Heart right ventricle (tissue), 16 donors: ENCODE data around the gene SEMA3A. TPM values are rescaled to one million over a fixed set of nuclear protein-coding genes. Genes with fewer than 3 reads are reported as not detected.
A peak's percentile ranks its signal among the peaks of the same experiment; 100 is the strongest.

ENCODE experiments used
- ATAC-seq, 8 donors: fragments of 200-7000 bp; cut with Tn5 transposase; one replicate each; pipeline ENCODE4 v1.9.1; 2020; ENCODE audit warnings: mild to moderate bottlenecking in 8 of 8, moderate library complexity in 8 of 8, moderate number of reproducible peaks in 1 of 8
- DNase-seq, 2 donors: peaks; one replicate each; pipeline ENCODE4 v3.0.0-alpha.2; 2020
- H3K27ac ChIP-seq, 10 donors: fragments of 200-600 bp; sonication (generic) in 2 of 10; one replicate each; pipeline versions ENCODE4 v1.5.0 to v1.8.0; 2020 to 2022; ENCODE audit warnings: mild to moderate bottlenecking in 3 of 10
- H3K27me3 ChIP-seq, 7 donors: fragments of 200-600 bp; one replicate each; pipeline ENCODE4 v1.8.0; 2021 to 2022; ENCODE audit warnings: mild to moderate bottlenecking in 2 of 7
- H3K36me3 ChIP-seq, 9 donors: fragments of 200-600 bp; sonication (generic) in 1 of 9; one replicate each; pipeline versions ENCODE4 v1.5.0 to v1.8.0; 2020 to 2022; ENCODE audit warnings: mild to moderate bottlenecking in 2 of 9
- H3K4me1 ChIP-seq, 9 donors: fragments of 200-600 bp; sonication (generic) in 1 of 9; one replicate each; pipeline versions ENCODE4 v1.5.0 to v1.8.0; 2020 to 2022; ENCODE audit warnings: mild to moderate bottlenecking in 4 of 9
- H3K4me3 ChIP-seq, 10 donors: fragments of 200-600 bp; sonication (generic) in 2 of 10; one replicate each; pipeline versions ENCODE4 v1.5.0 to v1.8.0; 2020 to 2022; ENCODE audit warnings: mild to moderate bottlenecking in 7 of 10, moderate library complexity in 2 of 10
- H3K9me3 ChIP-seq, 11 donors: fragments of 200-600 bp in 10 of 11; sonication (generic) in 2 of 11; one replicate each; pipeline versions ENCODE4 v1.5.0 to v1.8.0; 2013 to 2022; ENCODE audit warnings: mild to moderate bottlenecking in 2 of 11, control low read depth in 1 of 11, moderate library complexity in 1 of 11
- WGBS, 2 donors: extraction: QIAGEN DNeasy Blood & Tissue Kit; methylation state at CpG; one replicate each; pipeline ENCODE4 v1.1.7; 2013; ENCODE audit warnings: inconsistent platforms in 1 of 2; 5-methylcytosine and 5-hydroxymethylcytosine counted together
- intact Hi-C, 10 donors: fragments of 100-400 bp; cut with DNase I; formaldehyde crosslinking; loops; one replicate each; pipeline versions ENCODE4 v1.11.1 to v1.14.2; 2022
- polyA plus RNA-seq, 2 donors: library from polyadenylated mRNA; stranded (reverse); fragments of 200-250 nt; gene quantifications; one replicate each; pipeline ENCODE4 v1.2.3, GENCODE V29; 2013
- total RNA-seq, 10 donors: library from RNA; stranded (reverse); fragmentation: NEBNext Ultra II Directional in 3 of 10; extraction: Animal tissue kit (Norgen Biotek cat#: 25700) in 3 of 10; gene quantifications; one replicate each; pipeline versions ENCODE4 v1.2.1 to v1.2.4, GENCODE V29; 2021 to 2023
- TF ChIP-seq, protein P1 (sequence below), 9 donors: fragments of 200-600 bp; sonication (generic) in 2 of 9; IDR thresholded peaks; one replicate each; pipeline versions ENCODE4 v1.5.0 to v1.8.0; 2021 to 2022; ENCODE audit warnings: antibody characterized with exemption in 9 of 9, mild to moderate bottlenecking in 5 of 9, moderate library complexity in 1 of 9
- donor health status: Arrhythmogenic right ventricular cardiomyopathy.
- donor health status: ischemic (EF 13 %, LVEDD 7.1; RV severe dilation, severe dysfunction).
- donor health status: healthy with polysubstance abuse.
- donor health status: DM: no; HTN: yes; CAD: no.
- donor health status: DM: no; HTN: no; CAD: no.
- donor health status: ischemic (EF 25% LVEDD 6.9; RV normal size, moderate dysfunction).
- donor health status: ischemic (EF 25% LVEDD 5.7; RV mildly dilated, moderate dysfunction).
- donor health status: healthy.
- donor health status: DM: yes; HTN: yes; CAD: no.
- donor health status: Ischemic cardiomyopathy.
- donor health status: ischemic (EF 35%, LVEDD 5.7; RV mildly dilated, moderate dysfunction).
- donor health status: nonischemic (EF 11% LVEDD 7.7; RV severe dilation, severe dysfunction).
- donor health status: DM: yes; HTN: yes; CAD: no.
- donor health status: PGD.
- donor health status: ischemic (EF 29% LVEDD 5.4; RV normal size, mild dysfunction).
- donor health status: nonischemic (EF 23%, LVEDD 6.1; RV moderate dilation, normal function).

Gene SEMA3A
- total and polyA plus RNA-seq, 12 donors: 0.19 to 5.3 (median 1.5) TPM

DNA sequence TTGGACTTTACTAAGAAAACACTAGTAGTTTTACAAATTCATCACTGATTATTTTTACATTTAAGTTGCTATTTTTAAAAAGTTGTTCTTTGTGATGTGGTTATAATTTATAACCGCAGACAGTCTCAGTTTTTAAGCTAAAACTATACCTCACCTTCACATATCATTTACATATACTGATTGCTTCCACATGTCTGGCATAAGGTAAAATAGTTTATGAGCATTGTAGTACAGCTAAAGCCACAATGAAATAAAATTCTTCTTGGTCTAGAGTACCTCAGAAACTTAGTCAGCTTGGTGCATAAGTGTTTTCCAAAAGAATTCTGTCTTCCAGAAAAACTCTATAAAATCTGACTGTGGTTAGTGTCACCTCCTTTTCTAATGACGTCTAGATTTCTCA is 13.0 kb downstream of the SEMA3A start:
- intact Hi-C loops: loop anchor here in 3 of 10 donors (10.0 kb wide), 2 partner anchors 177 to 207 kb away; no protein-coding TSS in a partner anchor

DNA sequence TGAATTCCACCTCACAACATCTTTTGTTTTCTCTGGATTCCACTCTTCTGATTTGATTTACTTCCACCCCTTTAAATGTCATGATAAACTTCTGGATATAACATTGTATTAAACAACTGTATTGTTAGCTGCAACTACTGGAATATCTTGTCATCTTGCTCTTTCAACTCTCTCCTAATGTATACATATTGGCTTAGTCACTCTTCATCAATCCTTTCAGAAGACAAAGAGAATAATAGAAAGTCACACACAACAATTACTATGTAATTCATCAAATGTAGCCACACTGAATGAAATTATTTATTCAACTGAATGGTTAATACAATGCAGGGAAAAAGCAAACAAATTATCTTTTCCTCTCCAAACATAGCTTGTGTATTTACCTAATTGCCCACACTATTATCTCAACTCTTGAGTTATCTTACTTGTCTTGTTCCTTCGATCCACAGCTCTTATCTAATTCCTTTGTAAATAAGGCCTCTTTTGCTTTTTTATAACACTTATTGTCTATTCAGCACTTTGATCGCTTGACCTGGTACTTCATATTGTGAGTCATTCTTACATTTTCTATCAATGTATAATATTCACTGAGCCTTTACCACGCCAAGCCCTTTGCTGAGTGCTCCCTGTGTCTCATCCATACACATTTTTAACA is 16.7 kb downstream of the SEMA3A start:
- DNase-seq (no peak), ATAC-seq (no peak)
- Histone ChIP-seq H3K27me3 (no peaks in the 10 kb centered on the region), H3K36me3 (no peaks in the 10 kb centered on the region), H3K9me3 (peaks cover 0 to 9% (median 0%) of the 10 kb centered on the region in 11 donors), H3K4me1 (no peaks in the 10 kb centered on the region), H3K4me3 (no peak overlapping the region), H3K27ac (no peak overlapping the region)
- TF ChIP-seq, protein P1, sequence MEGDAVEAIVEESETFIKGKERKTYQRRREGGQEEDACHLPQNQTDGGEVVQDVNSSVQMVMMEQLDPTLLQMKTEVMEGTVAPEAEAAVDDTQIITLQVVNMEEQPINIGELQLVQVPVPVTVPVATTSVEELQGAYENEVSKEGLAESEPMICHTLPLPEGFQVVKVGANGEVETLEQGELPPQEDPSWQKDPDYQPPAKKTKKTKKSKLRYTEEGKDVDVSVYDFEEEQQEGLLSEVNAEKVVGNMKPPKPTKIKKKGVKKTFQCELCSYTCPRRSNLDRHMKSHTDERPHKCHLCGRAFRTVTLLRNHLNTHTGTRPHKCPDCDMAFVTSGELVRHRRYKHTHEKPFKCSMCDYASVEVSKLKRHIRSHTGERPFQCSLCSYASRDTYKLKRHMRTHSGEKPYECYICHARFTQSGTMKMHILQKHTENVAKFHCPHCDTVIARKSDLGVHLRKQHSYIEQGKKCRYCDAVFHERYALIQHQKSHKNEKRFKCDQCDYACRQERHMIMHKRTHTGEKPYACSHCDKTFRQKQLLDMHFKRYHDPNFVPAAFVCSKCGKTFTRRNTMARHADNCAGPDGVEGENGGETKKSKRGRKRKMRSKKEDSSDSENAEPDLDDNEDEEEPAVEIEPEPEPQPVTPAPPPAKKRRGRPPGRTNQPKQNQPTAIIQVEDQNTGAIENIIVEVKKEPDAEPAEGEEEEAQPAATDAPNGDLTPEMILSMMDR (IDR thresholded peaks at IDR 0.05): no peak
- intact Hi-C loops: no loop called here
- 48 to 52% methylated on average over 3 of the region's 3 CpGs for WGBS, 2 donors

More for the DNA sequence above, 13.0 kb downstream of the SEMA3A start:
- DNase-seq: no peak
- Histone ChIP-seq H3K27ac (no peak overlapping the region), H3K4me3 (no peak overlapping the region), H3K9me3 (no peaks in the 10 kb centered on the region), H3K36me3 (no peaks in the 10 kb centered on the region), H3K4me1 (no peaks in the 10 kb centered on the region), H3K27me3 (no peaks in the 10 kb centered on the region)
- ATAC-seq: no peak
- WGBS, 2 donors: 80 to 85% methylated on average over 2 of the region's 2 CpGs
- TF ChIP-seq, protein P1 (IDR thresholded peaks at IDR 0.05): no peak

DNA sequence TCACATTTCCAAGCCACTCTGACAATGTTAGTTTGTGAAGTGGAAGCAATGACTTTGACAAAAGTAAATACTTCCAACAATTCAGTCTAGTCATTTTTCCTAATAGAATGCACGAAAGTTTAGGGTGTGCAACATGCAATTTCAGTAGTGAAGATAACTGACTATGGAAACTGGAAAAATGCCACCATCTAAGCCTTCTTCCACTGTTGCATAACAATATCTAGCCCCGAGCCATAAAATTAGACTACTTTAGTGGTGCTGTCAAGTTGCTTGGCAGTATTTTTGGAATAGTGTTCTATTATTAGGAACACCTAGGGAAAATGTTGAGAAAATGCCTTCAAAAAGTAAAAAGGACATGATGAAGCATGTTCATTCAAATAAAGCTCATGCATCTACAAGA is 17.9 kb downstream of the SEMA3A start:
- Histone ChIP-seq H3K4me1 (no peaks in the 10 kb centered on the region), H3K27ac (no peak overlapping the region), H3K27me3 (no peaks in the 10 kb centered on the region), H3K36me3 (no peaks in the 10 kb centered on the region), H3K9me3 (peaks cover 0 to 9% (median 0%) of the 10 kb centered on the region in 11 donors), H3K4me3 (no peak overlapping the region)
- DNase-seq: no peak
- 29 to 40% methylated on average over 2 of the region's 2 CpGs for WGBS, 2 donors
- intact Hi-C loops: no loop called here
- ATAC-seq: peak in 2 of 8 donors; percentile 42 to 70
- TF ChIP-seq, protein P1 (IDR thresholded peaks at IDR 0.05): no peak

DNA sequence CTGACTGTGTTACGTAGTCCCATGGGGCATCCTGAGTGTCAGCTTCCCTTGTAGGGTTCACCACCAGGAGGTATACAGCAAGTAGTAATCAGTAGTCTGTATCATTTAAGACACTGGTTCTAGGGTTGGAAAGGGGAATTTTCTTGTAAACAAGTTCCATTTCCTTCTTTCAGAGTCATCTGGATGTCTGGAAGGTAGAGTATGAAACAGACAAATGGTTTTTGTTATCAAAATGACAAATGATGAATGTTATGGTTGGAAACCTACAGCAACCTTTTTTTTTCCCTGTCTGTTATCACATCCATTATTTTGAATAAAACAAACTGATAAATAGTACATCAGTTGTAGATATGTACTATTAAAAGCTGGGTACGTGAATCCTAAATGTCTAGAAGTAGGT is 19.1 kb downstream of the SEMA3A start:
- H3K9me3 ChIP-seq: peaks cover 0 to 9% (median 0%) of the 10 kb centered on the region in 11 donors

More for the DNA sequence above, 19.1 kb downstream of the SEMA3A start:
- ATAC-seq: no peak
- intact Hi-C loops: no loop called here
- TF ChIP-seq, protein P1 (IDR thresholded peaks at IDR 0.05): no peak
- Histone ChIP-seq H3K4me1 (no peaks in the 10 kb centered on the region), H3K36me3 (no peaks in the 10 kb centered on the region), H3K27me3 (no peaks in the 10 kb centered on the region), H3K4me3 (no peak overlapping the region), H3K27ac (no peak overlapping the region)
- no peak for DNase-seq
- 93 to 97% methylated on average over 2 of the region's 2 CpGs for WGBS, 2 donors
